PC-9 (cell line): ENCODE results near the gene UPF2. TPM values are rescaled to one million over a fixed set of nuclear protein-coding genes. Genes with fewer than 3 reads are reported as not detected.

Experiments used
- BruUV-seq: library from RNA; stranded (reverse); fragments of 400-500 nt; replicated peaks from 2 replicates; lab custom pipeline; 2021; lab: Mats Ljungman, UMichigan
- CTCF ChIA-PET: fragments of 300-600 bp; sonication (Branson Sonifier 250); formaldehyde crosslinking; loops from one replicate; lab custom pipeline; 2022; ENCODE audit warnings: antibody characterized with exemption; lab: Charles Lee
- POLR2A ChIA-PET: fragments of 300-600 bp; sonication (Branson Sonifier 250); formaldehyde crosslinking; loops from one replicate; lab custom pipeline; 2022; ENCODE audit warnings: antibody characterized with exemption; ENCODE audit not compliant: unreplicated experiment; lab: Charles Lee
- DNase-seq, 2 experiments: peaks; one replicate each; pipeline versions ENCODE4 v3.0.0 to v3.0.0-alpha.2; 2015 to 2022; ENCODE audit warnings: mixed read lengths in 1 of 2
- H2AFZ ChIP-seq: fragments of 200-600 bp; sonication (generic); 2 replicates; pipeline ENCODE4 v1.8.1; 2017; ENCODE audit warnings: antibody characterized with exemption
- H3F3A ChIP-seq: fragments of 200-600 bp; sonication (generic); 2 replicates; pipeline ENCODE4 v1.8.1; 2017; ENCODE audit warnings: antibody characterized with exemption, mild to moderate bottlenecking, low read depth; ENCODE audit not compliant: insufficient read depth
- H3K27ac ChIP-seq: fragments of 200-600 bp; sonication (generic); 2 replicates; pipeline ENCODE4 v1.6.1; 2016; ENCODE audit warnings: mixed run types
- H3K27me3 ChIP-seq: fragments of 200-600 bp; sonication (generic); 2 replicates; pipeline ENCODE4 v1.6.1; 2016; ENCODE audit warnings: low read depth, mixed run types; ENCODE audit not compliant: insufficient read depth
- H3K36me3 ChIP-seq: fragments of 200-600 bp; sonication (generic); 2 replicates; pipeline ENCODE4 v1.6.1; 2016; ENCODE audit warnings: low read depth, mixed run types
- H3K4me1 ChIP-seq: fragments of 200-600 bp; sonication (generic); replicated peaks from 2 replicates; pipeline ENCODE4 v1.6.1; 2016; ENCODE audit warnings: mixed run types; ENCODE audit not compliant: insufficient read depth
- H3K4me2 ChIP-seq: fragments of 200-600 bp; sonication (generic); 2 replicates; pipeline ENCODE4 v1.6.1; 2017; ENCODE audit warnings: mixed run types
- H3K4me3 ChIP-seq: fragments of 200-600 bp; sonication (generic); 2 replicates; pipeline ENCODE4 v1.6.1; 2016; ENCODE audit warnings: mixed run types
- H3K79me2 ChIP-seq: fragments of 200-600 bp; sonication (generic); 2 replicates; pipeline ENCODE4 v1.6.1; 2017; ENCODE audit warnings: low read depth, mixed run types
- H3K9me2 ChIP-seq: fragments of 200-600 bp; sonication (generic); 2 replicates; pipeline ENCODE4 v1.8.1; 2017; ENCODE audit warnings: mild to moderate bottlenecking; ENCODE audit not compliant: insufficient read depth
- H3K9me3 ChIP-seq: fragments of 200-600 bp; sonication (generic); 2 replicates; pipeline ENCODE4 v1.8.1; 2016; ENCODE audit warnings: low read depth; ENCODE audit not compliant: insufficient read depth
- H4K20me1 ChIP-seq: fragments of 200-600 bp; sonication (generic); 2 replicates; pipeline ENCODE4 v1.8.1; 2017; ENCODE audit not compliant: insufficient read depth
- CTCF ChIP-seq: fragments of 200-600 bp; sonication (generic); conservative IDR thresholded peaks from 2 replicates; pipeline ENCODE4 v1.6.1; 2017; ENCODE audit warnings: mixed run types, antibody characterized with exemption, mild to moderate bottlenecking, moderate library complexity
- EZH2 ChIP-seq: fragments of 200-600 bp; sonication (generic); IDR thresholded peaks from 2 replicates; pipeline ENCODE4 v1.8.0; 2017; ENCODE audit warnings: antibody characterized with exemption, low read depth
- intact Hi-C: fragments of 100-400 bp; cut with micrococcal nuclease; formaldehyde crosslinking; loops from one replicate; pipeline ENCODE4 v1.10.0; 2022; ENCODE audit not compliant: unreplicated experiment
- total RNA-seq: library from RNA; stranded (reverse); gene quantifications from 2 replicates; pipeline ENCODE4 v1.2.3, GENCODE V29; 2021

The UPF2 gene
- total RNA-seq, 1 experiment from 2014 or later = 25.9 TPM

DNA sequence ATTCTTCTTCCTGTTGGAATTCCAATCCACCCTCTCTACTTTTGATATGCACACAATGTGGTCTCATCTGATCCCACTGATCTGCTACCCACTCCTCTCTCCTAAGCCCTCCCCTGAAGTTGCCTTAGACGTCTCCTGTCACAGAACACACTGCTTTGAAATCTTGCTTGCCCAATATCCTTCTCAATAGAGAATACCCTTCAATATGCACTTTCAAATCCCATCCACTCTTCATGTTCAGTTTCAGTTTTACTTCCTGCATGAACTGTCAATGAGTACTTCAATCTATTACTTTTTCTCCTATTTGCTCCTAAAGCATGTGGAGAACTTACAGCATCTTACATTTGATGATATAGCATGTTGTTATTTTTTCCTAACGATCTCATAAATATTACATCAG is 93.5 kb downstream of the UPF2 start:
- Histone ChIP-seq H3K9me3 (no peaks in the 10 kb centered on the region), H4K20me1 (no peaks in the 10 kb centered on the region), H3K4me2 (no peak overlapping the region), H3F3A (no peaks in the 10 kb centered on the region; the same call in 1 of the 2 replicates), H3K4me1 (no peaks in the 10 kb centered on the region), H2AFZ (no peak overlapping the region), H3K79me2 (no peaks in the 10 kb centered on the region), H3K27me3 (no peaks in the 10 kb centered on the region), H3K4me3 (no peak overlapping the region), H3K27ac (no peak overlapping the region), H3K9me2 (no peaks in the 10 kb centered on the region), H3K36me3 (no peaks in the 10 kb centered on the region; the same call in 1 of the 2 replicates)
- BruUV-seq = no TSS peak
- POLR2A ChIA-PET = no interaction called here
- CTCF ChIA-PET = no interaction called here
- intact Hi-C loops = no loop called here
- no peak for DNase-seq
- TF ChIP-seq CTCF (no peak), EZH2 (no peak)

GRCh38 chr10:11946652-11947051 is 96.0 kb downstream of the UPF2 start:
- Histone ChIP-seq H3K27me3 (no peaks in the 10 kb centered on the region), H2AFZ (no peak overlapping the region), H3K4me2 (no peak overlapping the region), H3K9me3 (no peaks in the 10 kb centered on the region), H3K4me1 (no peaks in the 10 kb centered on the region), H3K9me2 (no peaks in the 10 kb centered on the region), H3K79me2 (no peaks in the 10 kb centered on the region), H3K27ac (no peak overlapping the region), H3K4me3 (no peak overlapping the region), H3K36me3 (peaks cover 16% of the 10 kb centered on the region; the same call in 1 of the 2 replicates), H4K20me1 (no peaks in the 10 kb centered on the region), H3F3A (no peaks in the 10 kb centered on the region; the same call in 1 of the 2 replicates)
- intact Hi-C loops = no loop called here
- ChIA-PET CTCF (no interaction called here), POLR2A (no interaction called here)
- no peak for DNase-seq
- BruUV-seq = no TSS peak
- TF ChIP-seq EZH2 = no peak
- no peak for TF ChIP-seq CTCF

DNA sequence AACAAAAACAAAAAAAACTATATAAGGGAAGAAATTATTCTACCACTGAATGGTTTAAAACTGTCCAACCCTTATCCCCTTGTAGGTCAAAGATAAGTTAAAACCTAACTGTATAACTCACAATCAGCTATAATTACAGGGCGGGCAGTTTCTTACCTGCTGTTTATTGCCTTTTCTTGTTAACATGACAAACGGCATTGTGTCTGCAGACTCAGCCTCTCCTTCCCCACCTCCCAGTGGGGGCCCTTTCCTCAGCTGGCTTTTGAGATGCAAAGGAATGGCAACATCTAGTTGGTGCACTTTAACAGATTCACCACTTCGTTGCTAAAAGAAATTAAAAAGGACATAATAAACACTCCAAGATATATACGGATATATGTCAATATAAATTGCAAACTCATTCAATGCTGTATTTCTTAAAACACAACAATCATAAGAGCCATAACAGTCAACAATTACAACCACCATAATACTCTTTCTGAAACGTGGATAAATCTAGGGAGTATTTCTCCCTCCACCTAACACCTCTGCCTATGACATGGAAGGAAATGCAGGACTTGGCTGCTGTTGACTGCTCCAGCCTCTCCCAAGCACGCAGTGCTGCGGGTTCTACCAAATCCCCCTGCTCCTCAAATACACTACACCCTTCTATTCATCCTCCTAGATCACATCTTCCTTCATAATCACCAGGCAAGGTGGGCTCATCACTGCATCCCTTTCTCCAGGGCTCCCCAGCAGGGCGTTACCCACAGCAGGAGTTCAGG is 106.0 kb downstream of the UPF2 start:
- intact Hi-C loops = no loop called here

More for the DNA sequence above, 106.0 kb downstream of the UPF2 start:
- no peaks in the 10 kb centered on the region for H3K79me2 ChIP-seq
- H3K9me3 ChIP-seq = no peaks in the 10 kb centered on the region
- no peaks in the 10 kb centered on the region for H3K9me2 ChIP-seq
- H3K4me2 ChIP-seq = no peak overlapping the region
- POLR2A ChIA-PET = no interaction called here
- no peak overlapping the region for H2AFZ ChIP-seq
- TF ChIP-seq CTCF (no peak), EZH2 (no peak)
- no peak for DNase-seq
- no peak overlapping the region for H3K27ac ChIP-seq
- H3K27me3 ChIP-seq = no peaks in the 10 kb centered on the region
- CTCF ChIA-PET = no interaction called here
- H3K36me3 ChIP-seq = peaks cover 7% of the 10 kb centered on the region
- H3K4me1 ChIP-seq = no peaks in the 10 kb centered on the region
- no peaks in the 10 kb centered on the region for H3F3A ChIP-seq
- no TSS peak for BruUV-seq
- no peak overlapping the region for H3K4me3 ChIP-seq
- H4K20me1 ChIP-seq = no peaks in the 10 kb centered on the region
